ENCODE measurements around the gene TMC5.

DNA sequence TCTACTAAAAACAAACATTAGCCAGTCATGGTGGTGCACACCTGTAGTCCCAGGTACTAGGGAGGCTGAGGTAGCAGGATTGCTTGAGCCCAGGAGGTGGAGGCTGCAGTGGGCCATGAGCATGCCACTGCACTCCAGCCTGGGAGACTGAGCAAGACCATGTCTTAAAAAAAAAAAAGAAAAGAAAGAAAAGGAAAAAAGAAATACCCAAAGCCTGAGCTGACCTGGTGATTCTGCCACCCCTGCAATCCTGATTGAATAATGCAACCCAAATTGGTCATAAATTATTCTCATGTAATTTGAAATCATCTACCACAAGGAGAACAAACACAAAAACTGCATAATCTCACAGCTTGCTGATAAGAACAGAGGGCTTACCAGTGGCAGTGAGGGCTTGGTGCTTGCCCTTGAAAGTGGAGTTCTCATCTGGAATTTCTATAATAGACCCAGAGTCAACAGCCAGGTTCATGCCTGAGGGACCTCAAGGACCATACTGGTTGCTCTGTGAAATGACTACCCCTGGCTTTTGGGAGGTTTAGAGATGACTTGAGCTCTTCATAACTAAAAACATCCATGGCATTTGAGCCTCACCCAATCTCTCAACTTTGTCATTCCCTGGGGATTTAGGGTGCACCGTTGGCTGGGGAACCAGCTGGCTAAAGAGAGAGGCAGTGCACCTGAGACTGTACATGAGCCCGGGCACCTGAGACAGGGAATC, 35.4 kb upstream of the TMC5 start:
- TF ChIP-seq POLR2A (IDR thresholded peaks at IDR 0.05), result no peak
- TF ChIP-seq, protein P1, sequence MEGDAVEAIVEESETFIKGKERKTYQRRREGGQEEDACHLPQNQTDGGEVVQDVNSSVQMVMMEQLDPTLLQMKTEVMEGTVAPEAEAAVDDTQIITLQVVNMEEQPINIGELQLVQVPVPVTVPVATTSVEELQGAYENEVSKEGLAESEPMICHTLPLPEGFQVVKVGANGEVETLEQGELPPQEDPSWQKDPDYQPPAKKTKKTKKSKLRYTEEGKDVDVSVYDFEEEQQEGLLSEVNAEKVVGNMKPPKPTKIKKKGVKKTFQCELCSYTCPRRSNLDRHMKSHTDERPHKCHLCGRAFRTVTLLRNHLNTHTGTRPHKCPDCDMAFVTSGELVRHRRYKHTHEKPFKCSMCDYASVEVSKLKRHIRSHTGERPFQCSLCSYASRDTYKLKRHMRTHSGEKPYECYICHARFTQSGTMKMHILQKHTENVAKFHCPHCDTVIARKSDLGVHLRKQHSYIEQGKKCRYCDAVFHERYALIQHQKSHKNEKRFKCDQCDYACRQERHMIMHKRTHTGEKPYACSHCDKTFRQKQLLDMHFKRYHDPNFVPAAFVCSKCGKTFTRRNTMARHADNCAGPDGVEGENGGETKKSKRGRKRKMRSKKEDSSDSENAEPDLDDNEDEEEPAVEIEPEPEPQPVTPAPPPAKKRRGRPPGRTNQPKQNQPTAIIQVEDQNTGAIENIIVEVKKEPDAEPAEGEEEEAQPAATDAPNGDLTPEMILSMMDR (IDR thresholded peaks at IDR 0.05), result no peak

Measured in upper lobe of left lung (tissue), 4 donors.